Upper lobe of right lung (tissue), 1 donor: Measurements from ENCODE around the gene USP9X. TPM values are rescaled to one million over a fixed set of nuclear protein-coding genes. Genes with fewer than 3 reads are reported as not detected.

Experiments
- ATAC-seq: fragments of 200-7000 bp; cut with Tn5 transposase; one replicate; pipeline ENCODE4 v1.9.1; 2020; ENCODE audit warnings: mild to moderate bottlenecking, moderate library complexity
- DNase-seq: peaks from one replicate; pipeline ENCODE4 v3.0.0-alpha.2; 2020
- H3K27ac ChIP-seq: fragments of 200-600 bp; one replicate; pipeline ENCODE4 v1.8.0; 2022
- H3K27me3 ChIP-seq: fragments of 200-600 bp; one replicate; pipeline ENCODE4 v1.8.0; 2022; ENCODE audit warnings: mild to moderate bottlenecking
- H3K36me3 ChIP-seq: fragments of 200-600 bp; one replicate; pipeline ENCODE4 v1.8.0; 2022
- H3K4me1 ChIP-seq: fragments of 200-600 bp; one replicate; pipeline ENCODE4 v1.8.0; 2022
- H3K4me3 ChIP-seq: fragments of 200-600 bp; one replicate; pipeline ENCODE4 v1.8.0; 2022; ENCODE audit warnings: mild to moderate bottlenecking
- H3K9me3 ChIP-seq: fragments of 200-600 bp; one replicate; pipeline ENCODE4 v1.8.0; 2022
- intact Hi-C: fragments of 100-400 bp; cut with DNase I; formaldehyde crosslinking; loops from one replicate; pipeline ENCODE4 v1.11.0; 2022
- total RNA-seq: library from RNA; stranded (reverse); fragmentation: NEBNext Ultra II Directional; extraction: Animal tissue kit (Norgen Biotek cat#: 25700); gene quantifications from one replicate; pipeline ENCODE4 v1.2.1, GENCODE V29; 2021
- TF ChIP-seq, protein P1 (sequence below): fragments of 200-600 bp; IDR thresholded peaks from one replicate; pipeline ENCODE4 v1.8.0; 2022; ENCODE audit warnings: antibody characterized with exemption
- donor health status: DM: no; HTN: yes; CAD: no; lungs with severe emphysema.

USP9X gene
- total RNA-seq, 1 donor from 2014 or later: 71.5 TPM

DNA sequence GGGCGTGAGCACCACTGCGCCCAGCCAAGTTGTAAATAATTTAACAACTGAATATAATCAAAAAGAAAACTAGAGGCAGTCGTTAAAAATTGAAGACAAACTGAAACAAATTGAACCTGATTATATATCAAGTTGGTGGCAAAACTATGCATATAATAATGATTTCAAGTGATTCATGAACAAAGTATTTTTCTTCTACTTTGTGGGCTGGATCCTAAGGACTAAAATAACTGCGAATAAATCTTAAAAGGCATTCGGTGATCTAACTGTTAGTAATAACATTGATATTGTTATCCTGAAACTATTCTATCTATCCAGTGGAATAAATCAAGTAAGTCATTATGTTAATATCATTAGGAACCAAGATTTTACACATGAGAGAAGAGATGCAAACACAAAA lies 21.2 kb upstream of the USP9X start:
- Histone ChIP-seq H3K36me3 (no peaks in the 10 kb centered on the region), H3K4me3 (no peak overlapping the region), H3K9me3 (no peaks in the 10 kb centered on the region), H3K4me1 (no peaks in the 10 kb centered on the region), H3K27ac (no peak overlapping the region), H3K27me3 (no peaks in the 10 kb centered on the region)
- TF ChIP-seq, protein P1, sequence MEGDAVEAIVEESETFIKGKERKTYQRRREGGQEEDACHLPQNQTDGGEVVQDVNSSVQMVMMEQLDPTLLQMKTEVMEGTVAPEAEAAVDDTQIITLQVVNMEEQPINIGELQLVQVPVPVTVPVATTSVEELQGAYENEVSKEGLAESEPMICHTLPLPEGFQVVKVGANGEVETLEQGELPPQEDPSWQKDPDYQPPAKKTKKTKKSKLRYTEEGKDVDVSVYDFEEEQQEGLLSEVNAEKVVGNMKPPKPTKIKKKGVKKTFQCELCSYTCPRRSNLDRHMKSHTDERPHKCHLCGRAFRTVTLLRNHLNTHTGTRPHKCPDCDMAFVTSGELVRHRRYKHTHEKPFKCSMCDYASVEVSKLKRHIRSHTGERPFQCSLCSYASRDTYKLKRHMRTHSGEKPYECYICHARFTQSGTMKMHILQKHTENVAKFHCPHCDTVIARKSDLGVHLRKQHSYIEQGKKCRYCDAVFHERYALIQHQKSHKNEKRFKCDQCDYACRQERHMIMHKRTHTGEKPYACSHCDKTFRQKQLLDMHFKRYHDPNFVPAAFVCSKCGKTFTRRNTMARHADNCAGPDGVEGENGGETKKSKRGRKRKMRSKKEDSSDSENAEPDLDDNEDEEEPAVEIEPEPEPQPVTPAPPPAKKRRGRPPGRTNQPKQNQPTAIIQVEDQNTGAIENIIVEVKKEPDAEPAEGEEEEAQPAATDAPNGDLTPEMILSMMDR: no peak
- intact Hi-C loops: no loop called here
- no peak for ATAC-seq
- DNase-seq: no peak

DNA sequence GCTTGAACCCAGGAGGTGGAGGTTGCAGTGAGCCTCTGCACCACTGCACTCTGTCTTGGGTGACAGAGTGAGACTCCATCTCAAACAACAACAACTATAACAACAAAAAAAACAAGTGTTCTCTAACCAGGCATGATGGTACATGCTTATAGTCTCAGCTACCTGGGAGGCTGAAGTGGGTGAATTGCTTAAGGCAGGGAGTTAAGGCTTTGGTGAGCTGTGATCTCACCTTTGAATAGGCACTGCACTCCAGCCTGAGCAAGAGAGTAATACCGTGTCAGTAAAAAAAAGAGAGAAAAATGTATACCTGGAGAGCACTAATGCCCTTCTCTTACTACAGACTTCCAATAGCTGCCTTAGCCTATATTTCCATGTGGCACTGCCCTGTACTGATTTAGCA lies 18.9 kb upstream of the USP9X start:
- no peaks in the 10 kb centered on the region for H3K4me1 ChIP-seq
- no peak overlapping the region for H3K4me3 ChIP-seq
- TF ChIP-seq, protein P1: no peak
- H3K27me3 ChIP-seq: no peaks in the 10 kb centered on the region
- no peak overlapping the region for H3K27ac ChIP-seq
- intact Hi-C loops: no loop called here
- no peaks in the 10 kb centered on the region for H3K36me3 ChIP-seq
- no peaks in the 10 kb centered on the region for H3K9me3 ChIP-seq
- no peak for ATAC-seq
- no peak for DNase-seq

DNA sequence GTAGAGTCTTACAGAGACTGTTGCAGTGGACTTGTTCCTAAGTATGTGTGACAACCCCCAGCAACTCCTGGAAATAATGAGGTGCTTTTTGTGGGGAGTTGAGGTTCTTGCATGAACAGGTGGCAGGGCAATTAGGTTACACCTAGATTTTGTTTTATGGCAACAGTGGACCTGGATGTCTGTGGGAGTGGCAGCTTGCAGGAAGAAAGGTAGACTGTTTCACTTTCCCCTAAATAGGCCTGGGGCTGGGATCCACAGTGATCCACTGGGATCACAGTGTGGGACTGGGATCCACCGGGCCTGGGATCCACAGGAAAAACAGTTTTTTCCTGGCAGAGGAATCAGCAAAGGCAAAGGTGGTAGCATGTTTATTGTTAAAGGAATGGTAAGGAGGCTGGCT lies 18.3 kb upstream of the USP9X start:
- no peaks in the 10 kb centered on the region for H3K36me3 ChIP-seq
- no peaks in the 10 kb centered on the region for H3K27me3 ChIP-seq
- H3K9me3 ChIP-seq: no peaks in the 10 kb centered on the region
- H3K4me3 ChIP-seq: no peak overlapping the region
- TF ChIP-seq, protein P1: no peak
- ATAC-seq (no peak), DNase-seq (no peak)
- H3K4me1 ChIP-seq: no peaks in the 10 kb centered on the region
- no peak overlapping the region for H3K27ac ChIP-seq
- intact Hi-C loops: no loop called here

DNA sequence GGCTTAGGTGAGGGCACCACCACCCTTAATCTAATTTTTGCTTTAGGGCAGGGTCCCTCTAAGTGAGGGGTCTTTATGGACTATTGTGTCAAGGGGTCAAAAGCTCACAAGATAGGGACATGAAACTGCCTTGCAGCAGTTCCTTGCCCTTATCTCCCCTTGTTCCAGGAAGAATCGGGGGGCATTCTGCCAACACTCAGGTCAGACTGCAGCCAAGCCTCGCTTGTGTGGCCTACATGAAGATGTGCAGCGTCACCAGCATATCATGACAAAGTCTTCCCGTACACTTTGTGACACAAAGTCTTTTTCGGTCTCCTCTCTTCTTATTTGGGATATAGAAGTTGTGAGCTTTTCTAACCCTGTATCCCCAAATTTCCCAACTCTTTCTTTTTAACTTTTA lies 17.5 kb upstream of the USP9X start:
- Histone ChIP-seq H3K27ac (no peak overlapping the region), H3K4me3 (no peak overlapping the region), H3K4me1 (no peaks in the 10 kb centered on the region), H3K9me3 (no peaks in the 10 kb centered on the region), H3K27me3 (no peaks in the 10 kb centered on the region), H3K36me3 (no peaks in the 10 kb centered on the region)
- intact Hi-C loops: no loop called here
- TF ChIP-seq, protein P1: no peak
- DNase-seq: no peak
- ATAC-seq: no peak

DNA sequence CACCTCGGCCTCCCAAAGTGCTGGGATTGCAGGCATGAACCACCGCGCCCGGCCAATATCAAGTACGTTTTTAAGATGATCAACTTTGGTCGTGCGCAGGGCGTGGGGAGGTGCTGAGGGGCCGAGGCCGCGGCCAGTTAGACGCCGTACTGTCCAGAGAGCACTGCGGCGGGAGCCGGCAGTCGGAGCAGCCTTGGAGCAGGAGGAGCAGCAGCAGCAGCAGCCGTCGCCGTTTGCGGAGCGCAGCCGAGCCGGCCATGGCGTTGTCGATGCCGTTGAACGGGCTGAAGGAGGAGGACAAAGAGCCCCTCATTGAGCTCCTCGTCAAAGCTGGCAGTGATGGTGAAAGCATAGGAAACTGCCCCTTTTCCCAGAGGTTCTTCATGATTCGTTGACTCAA lies 8.5 kb upstream of the USP9X start:
- Histone ChIP-seq H3K36me3 (no peaks in the 10 kb centered on the region), H3K9me3 (no peaks in the 10 kb centered on the region), H3K4me3 (no peak overlapping the region), H3K27ac (no peak overlapping the region), H3K27me3 (no peaks in the 10 kb centered on the region), H3K4me1 (no peaks in the 10 kb centered on the region)
- DNase-seq (no peak), ATAC-seq (no peak)
- TF ChIP-seq, protein P1: no peak
- intact Hi-C loops: no loop called here

DNA sequence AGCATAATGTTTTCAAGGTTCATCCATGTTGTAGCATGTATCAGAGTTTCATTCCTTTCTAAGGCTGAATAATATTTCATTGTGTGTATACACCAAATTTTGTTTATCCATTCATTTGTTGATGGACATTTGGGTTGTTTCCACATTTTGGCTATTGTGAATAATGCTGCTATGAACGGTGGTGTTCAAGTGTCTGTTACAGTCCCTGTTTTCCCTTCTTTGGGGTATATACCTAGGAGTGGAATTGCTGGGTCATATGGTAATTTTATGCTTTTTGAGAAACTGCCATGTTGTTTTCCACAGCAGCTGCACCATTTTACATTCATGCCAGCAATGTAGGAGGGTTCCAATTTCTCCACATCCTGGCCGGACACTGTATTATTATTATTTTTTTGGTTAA lies 3.4 kb upstream of the USP9X start:
- intact Hi-C loops: no loop called here
- Histone ChIP-seq H3K4me3 (no peak overlapping the region), H3K27ac (no peak overlapping the region), H3K9me3 (no peaks in the 10 kb centered on the region), H3K4me1 (no peaks in the 10 kb centered on the region), H3K36me3 (no peaks in the 10 kb centered on the region), H3K27me3 (no peaks in the 10 kb centered on the region)
- DNase-seq (no peak), ATAC-seq (no peak)
- TF ChIP-seq, protein P1: no peak
